Lower lobe of right lung (tissue), 2 donors: ENCODE measurements around the gene MYRIP. TPM values are rescaled to one million over a fixed set of nuclear protein-coding genes. Genes with fewer than 3 reads are reported as not detected.

Experiments
- ATAC-seq, 2 donors: fragments of 200-7000 bp; cut with Tn5 transposase; one replicate each; pipeline ENCODE4 v1.9.1; 2020 to 2022; ENCODE audit warnings: mild to moderate bottlenecking in 2 of 2, moderate library complexity in 2 of 2
- DNase-seq: peaks from one replicate; pipeline ENCODE4 v3.0.0-alpha.2; 2020
- H3K27ac ChIP-seq: fragments of 200-600 bp; one replicate; pipeline ENCODE4 v1.8.0; 2022
- H3K27me3 ChIP-seq: fragments of 200-600 bp; one replicate; pipeline ENCODE4 v1.8.0; 2022; ENCODE audit warnings: low read depth
- H3K36me3 ChIP-seq: fragments of 200-600 bp; one replicate; pipeline ENCODE4 v1.8.0; 2022; ENCODE audit warnings: mild to moderate bottlenecking
- H3K4me1 ChIP-seq: fragments of 200-600 bp; one replicate; pipeline ENCODE4 v1.8.0; 2022
- H3K4me3 ChIP-seq: fragments of 200-600 bp; one replicate; pipeline ENCODE4 v1.8.0; 2022; ENCODE audit warnings: mild to moderate bottlenecking
- H3K9me3 ChIP-seq: fragments of 200-600 bp; one replicate; pipeline ENCODE4 v1.8.0; 2022
- CTCF ChIP-seq: fragments of 200-600 bp; IDR thresholded peaks from one replicate; pipeline ENCODE4 v1.8.0; 2022; ENCODE audit warnings: antibody characterized with exemption, mild to moderate bottlenecking
- intact Hi-C: fragments of 100-400 bp; cut with DNase I; formaldehyde crosslinking; loops from one replicate; pipeline ENCODE4 v1.11.0; 2022
- total RNA-seq: library from RNA; stranded (reverse); fragmentation: NEBNext Ultra II Directional; extraction: Animal tissue kit (Norgen Biotek cat#: 25700); gene quantifications from one replicate; pipeline ENCODE4 v1.2.1, GENCODE V29; 2021
- donor health status: DM: no; HTN: yes; CAD: no; lungs with severe emphysema.

MYRIP gene
- total RNA-seq, 1 donor from 2014 or later, result 1.8 TPM

- peaks cover 15% of the 10 kb centered on the region for H3K4me1 ChIP-seq
- no peak for TF ChIP-seq CTCF
- no peak overlapping the region for H3K27ac ChIP-seq
- no peak overlapping the region for H3K4me3 ChIP-seq
- H3K9me3 ChIP-seq, result no peaks in the 10 kb centered on the region
- H3K27me3 ChIP-seq, result peaks cover 33% of the 10 kb centered on the region
- H3K36me3 ChIP-seq, result no peaks in the 10 kb centered on the region
- DNase-seq, result no peak
- no peak for ATAC-seq
- intact Hi-C loops, result no loop called here
Measured at GRCh38 chr3:39806820-39807219, 2.6 kb upstream of the MYRIP start.

GRCh38 chr3:39808467-39809180 lies 785 bp upstream of the MYRIP start:
- Histone ChIP-seq H3K4me1 (peaks cover 15% of the 10 kb centered on the region), H3K27me3 (peaks cover 39% of the 10 kb centered on the region), H3K9me3 (no peaks in the 10 kb centered on the region), H3K27ac (no peak overlapping the region), H3K4me3 (peak overlapping the region; percentile 54), H3K36me3 (no peaks in the 10 kb centered on the region)
- DNase-seq (no peak), ATAC-seq (peak; percentile 2 to 17)
- intact Hi-C loops, result no loop called here
- no peak for TF ChIP-seq CTCF

- intact Hi-C loops, result no loop called here
- DNase-seq (no peak), ATAC-seq (peak; percentile 25 to 27)
- H3K27me3 ChIP-seq, result peaks cover 39% of the 10 kb centered on the region
- H3K36me3 ChIP-seq, result no peaks in the 10 kb centered on the region
- no peak overlapping the region for H3K27ac ChIP-seq
- H3K4me3 ChIP-seq, result peak overlapping the region; percentile 62
- peaks cover 15% of the 10 kb centered on the region for H3K4me1 ChIP-seq
- TF ChIP-seq CTCF, result no peak
- H3K9me3 ChIP-seq, result no peaks in the 10 kb centered on the region
Measured at GRCh38 chr3:39809995-39810595, 686 bp downstream of the MYRIP start.

GRCh38 chr3:39810647-39811161 lies 1.3 kb downstream of the MYRIP start:
- no peak overlapping the region for H3K27ac ChIP-seq
- no peaks in the 10 kb centered on the region for H3K36me3 ChIP-seq
- DNase-seq (no peak), ATAC-seq (no peak)
- peaks cover 15% of the 10 kb centered on the region for H3K4me1 ChIP-seq
- H3K27me3 ChIP-seq, result peaks cover 39% of the 10 kb centered on the region
- no peak for TF ChIP-seq CTCF
- H3K9me3 ChIP-seq, result no peaks in the 10 kb centered on the region
- intact Hi-C loops, result no loop called here
- peak overlapping the region; percentile 62 for H3K4me3 ChIP-seq

GRCh38 chr3:39811561-39811960 lies 2.2 kb downstream of the MYRIP start:
- H3K27ac ChIP-seq, result no peak overlapping the region
- TF ChIP-seq CTCF, result no peak
- no peaks in the 10 kb centered on the region for H3K9me3 ChIP-seq
- ATAC-seq (no peak), DNase-seq (no peak)
- intact Hi-C loops, result no loop called here
- H3K4me3 ChIP-seq, result no peak overlapping the region
- H3K4me1 ChIP-seq, result peaks cover 15% of the 10 kb centered on the region
- peaks cover 39% of the 10 kb centered on the region for H3K27me3 ChIP-seq
- H3K36me3 ChIP-seq, result no peaks in the 10 kb centered on the region
